HG02852 (cell line): Measurements from ENCODE around the gene SMO.
"Not testable (repeated sequence)": the region's sequence is repeated elsewhere in the genome, so short reads cannot be mapped to it uniquely, and the experiment has no call there.

Experiments
- ATAC-seq: cut with Tn5 transposase; IDR thresholded peaks from one replicate; pipeline ENCODE4 v1.9.1; 2021; ENCODE audit warnings: mild to moderate bottlenecking, moderate library complexity; ENCODE audit not compliant: unreplicated experiment

The SMO gene

DNA sequence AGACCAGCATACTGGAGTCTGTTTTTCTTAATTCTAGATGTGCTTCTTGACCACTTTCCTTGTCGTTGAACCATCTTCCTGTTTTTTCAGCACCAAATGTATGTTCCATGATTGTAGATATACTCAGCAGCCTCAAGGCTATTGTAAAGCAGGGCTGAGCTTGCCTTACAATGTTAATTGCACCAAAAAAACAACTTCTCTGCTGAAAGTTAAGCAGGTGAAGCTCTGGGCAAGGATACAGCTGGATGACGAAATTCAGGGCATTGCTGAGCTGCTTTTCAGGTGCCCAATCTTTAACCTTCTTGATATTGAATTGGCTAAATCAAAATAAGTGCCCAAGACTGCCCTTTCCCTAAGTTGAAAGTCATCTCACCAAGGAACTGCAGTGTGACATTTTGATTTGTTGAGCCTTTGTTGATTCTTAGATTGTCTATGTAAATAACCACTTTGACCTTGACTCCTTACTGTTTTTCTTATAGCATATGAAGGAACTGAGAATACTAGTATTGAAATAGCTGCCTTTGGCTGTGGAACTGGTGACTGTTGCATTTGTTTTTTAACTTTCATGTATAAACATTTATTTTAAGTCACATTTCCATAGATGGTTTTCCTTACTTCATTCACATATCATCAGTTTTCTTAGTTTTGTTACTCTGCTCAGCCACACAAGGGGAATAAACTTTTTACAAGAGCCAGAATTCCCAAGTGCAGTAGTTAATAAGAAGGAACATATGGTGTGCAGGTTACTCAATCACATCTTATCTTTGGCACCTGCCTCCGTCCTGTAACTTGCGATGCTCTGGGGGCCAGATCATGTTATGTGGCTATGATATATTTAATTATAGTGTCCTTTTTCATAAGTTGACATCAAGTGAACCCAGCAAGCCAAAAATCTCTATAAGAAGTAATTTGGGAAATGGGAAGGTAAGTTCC is 39.5 kb downstream of the SMO start:
- no peak for ATAC-seq

DNA sequence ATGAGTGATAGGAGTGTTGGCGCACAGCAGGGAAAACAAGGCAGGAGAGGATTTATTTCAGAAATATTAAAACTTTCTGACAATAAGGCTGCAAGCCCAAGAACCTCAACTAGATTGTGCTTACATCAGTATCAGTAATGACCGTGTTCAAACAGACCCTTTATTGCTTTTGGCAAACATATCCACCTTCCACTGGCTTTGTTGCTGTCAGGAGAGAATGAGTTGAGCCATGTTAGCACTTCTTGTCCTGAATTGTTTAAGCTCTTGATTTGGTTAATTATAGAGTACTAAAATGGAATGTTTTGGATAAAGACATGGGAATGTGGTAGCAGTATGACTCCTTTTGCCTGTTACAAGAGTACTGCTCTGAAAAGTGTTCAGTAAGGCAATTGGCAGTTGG is 40.2 kb downstream of the SMO start:
- ATAC-seq = no peak

DNA sequence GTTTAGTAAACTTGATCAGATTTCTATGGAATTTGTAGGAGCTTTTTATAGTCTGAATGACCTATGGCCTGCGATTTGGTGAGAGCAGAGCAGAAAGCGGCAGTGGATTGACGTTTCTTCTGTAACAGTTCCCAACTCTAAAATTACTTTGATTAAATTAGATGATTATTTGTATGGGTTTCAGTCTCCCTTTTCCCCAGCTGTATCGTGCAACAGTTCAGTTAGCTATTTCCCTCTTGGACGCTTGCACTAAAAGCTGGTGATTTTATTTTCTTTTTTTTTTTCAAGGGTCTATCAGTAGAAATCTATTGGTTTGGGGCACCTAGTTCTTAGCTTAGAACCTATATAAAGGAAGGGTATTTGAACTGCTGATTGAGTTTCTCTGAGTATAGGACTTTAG is 43.2 kb downstream of the SMO start:
- no peak for ATAC-seq

DNA sequence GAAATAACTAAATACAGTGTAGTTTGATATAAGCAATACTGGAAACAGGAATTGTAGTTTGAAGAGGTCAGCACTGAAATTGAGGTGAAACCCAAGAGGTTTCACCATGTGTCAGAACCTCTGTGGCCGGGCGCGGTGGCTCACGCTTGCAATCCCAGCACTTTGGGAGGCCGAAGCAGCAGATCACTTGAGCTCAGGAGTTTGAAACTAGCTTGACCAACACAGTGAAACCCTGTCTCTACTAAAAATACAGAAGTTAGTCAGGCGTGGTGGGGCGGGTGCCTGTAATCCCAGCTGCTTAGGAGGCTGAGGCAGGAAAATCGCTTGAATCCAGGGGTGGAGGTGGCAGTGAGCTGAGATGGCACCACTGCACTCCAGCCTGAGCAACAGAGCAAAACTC is 50.1 kb downstream of the SMO start:
- no peak for ATAC-seq

DNA sequence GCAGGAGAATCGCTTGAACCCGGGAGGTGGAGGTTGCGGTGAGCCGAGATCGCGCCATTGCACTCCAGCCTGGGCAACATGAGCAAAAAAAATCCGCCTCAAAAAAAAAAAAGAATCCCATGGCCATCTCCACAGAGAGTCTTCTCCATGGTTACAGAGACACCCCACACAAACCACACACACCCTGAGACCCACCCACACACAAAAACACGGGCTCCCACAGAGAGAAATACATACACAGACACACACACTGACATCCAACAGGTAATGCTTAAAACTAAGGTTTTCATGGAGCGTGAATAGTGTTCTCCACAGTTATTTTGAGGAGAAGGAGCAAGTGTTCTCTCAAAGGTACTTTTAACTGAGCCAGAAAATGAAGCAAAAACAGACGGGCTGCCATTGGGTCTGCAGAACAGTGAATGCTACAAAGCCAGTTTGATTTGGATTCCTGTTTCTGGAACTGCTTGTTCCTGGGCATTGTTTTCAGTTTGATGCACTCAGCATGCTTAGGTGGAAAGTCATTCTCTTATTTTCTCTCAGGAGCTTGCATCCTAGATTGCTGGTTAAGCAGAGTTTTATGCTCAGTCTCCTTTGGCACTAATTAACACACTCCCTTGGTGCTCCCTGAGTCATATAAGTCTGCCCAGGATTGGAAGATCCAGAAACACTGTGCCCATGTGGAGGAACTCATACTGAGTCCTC is 51.8 kb downstream of the SMO start:
- no peak for ATAC-seq

DNA sequence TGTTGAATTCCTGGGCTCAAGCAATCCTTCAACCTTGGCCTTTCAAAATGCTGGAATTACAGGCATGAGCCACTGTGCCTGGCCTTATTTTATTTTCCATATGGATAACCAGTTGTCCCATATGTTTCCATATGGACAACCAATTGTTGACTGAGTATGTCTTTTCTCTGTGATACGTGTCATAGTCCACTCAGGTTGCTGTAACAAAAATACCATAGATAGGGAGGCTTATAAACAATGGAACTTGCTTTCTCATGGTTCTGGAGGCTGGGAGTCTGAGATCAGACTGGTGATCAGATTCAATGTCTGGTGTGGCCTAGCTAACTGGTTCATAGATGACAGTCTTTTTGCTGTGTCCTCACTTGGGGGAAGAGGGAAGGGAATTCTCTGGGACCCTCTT is 55.8 kb downstream of the SMO start:
- ATAC-seq = no peak

DNA sequence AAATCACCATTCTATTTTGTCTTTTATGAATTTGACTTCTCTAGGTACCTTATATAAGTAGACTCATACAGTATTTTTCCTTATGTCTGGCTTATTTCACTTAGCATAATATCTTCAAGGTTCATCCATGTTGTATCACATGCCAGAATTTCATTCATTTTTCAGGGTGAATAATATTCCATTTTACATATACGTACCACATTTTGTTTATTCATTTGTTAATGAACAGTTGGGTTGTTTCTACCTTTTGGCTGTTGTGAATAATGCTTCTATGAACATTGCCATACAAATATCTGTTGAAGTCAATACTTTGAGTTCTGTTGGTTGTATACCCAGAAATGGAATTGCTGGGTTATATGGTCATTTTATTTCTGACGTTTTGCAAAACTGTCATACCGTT is 57.1 kb downstream of the SMO start:
- ATAC-seq = no peak

DNA sequence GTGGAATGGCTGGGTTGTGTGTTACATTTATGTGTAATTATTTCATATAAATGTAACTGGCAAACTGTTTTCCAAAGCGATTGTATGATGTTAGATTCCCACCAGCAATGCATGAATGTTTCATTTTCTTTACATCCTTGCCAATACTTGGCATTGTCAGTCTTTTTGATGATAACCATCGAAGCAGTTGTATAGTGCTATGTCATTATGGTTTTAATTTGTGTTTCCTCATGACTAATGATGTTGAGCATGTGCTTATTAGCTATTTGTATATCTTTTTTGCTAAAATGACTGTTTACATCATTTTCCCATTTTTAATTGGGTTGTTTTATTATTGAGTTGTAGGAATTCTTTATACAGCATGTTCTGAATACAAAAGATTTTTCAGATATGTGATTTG is 58.7 kb downstream of the SMO start:
- ATAC-seq = no peak

DNA sequence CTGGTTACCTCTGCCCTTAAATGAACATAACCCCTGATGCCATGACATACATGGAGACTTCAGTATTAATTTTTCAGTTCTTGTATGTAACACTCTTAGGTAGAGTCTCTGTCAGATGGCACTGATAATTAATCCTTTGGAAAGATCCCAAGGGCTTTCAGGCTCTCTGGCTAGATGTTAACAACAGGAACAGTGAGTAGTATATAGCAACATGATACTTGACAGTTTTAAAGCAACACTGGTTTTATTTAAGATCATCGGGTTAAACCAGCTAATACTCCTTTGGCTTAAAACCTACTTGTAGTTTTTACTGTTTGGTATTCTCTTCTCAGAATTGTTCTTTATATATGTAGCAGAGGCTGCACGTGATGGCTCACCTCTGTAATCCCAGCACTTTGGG is 63.7 kb downstream of the SMO start:
- ATAC-seq = no peak

DNA sequence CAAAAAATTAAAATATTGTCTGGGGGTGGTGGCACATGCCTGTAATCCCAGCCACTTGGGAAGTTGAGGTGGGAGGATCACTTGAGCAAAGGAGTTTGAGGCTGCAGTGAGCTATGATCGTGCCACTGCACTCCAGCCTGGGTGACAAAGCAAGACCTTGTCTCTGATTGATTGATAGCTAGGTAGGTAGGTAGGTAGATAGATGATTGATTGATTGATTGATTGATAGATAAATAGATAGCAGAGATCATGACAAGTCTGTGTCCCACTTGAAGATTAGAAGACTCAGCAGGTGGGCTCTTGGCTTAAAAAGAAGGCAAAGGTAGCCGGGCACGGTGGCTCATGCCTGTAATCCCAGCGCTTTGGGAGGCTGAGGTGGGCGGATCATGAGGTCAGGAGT is 64.2 kb downstream of the SMO start:
- ATAC-seq = not testable (repeated sequence)

DNA sequence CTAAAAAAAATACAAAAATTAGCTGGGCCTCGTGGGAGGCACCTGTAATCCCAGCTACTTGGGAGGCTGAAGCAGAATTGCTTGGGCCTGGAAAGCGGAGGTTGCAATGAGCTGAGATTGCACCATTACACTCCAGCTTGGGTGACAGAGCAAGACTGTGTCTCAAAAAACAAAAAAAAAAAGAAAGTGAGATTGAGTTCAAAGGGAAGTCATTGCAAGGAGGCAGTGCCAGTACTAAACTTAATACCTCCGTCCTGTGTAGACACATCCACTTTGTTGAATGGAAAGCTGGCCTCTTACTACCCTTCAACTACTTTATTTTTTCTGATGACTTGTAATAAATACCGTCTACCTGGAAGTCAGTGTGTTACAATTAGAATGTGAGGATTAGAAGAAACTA is 67.4 kb downstream of the SMO start:
- ATAC-seq = no peak

DNA sequence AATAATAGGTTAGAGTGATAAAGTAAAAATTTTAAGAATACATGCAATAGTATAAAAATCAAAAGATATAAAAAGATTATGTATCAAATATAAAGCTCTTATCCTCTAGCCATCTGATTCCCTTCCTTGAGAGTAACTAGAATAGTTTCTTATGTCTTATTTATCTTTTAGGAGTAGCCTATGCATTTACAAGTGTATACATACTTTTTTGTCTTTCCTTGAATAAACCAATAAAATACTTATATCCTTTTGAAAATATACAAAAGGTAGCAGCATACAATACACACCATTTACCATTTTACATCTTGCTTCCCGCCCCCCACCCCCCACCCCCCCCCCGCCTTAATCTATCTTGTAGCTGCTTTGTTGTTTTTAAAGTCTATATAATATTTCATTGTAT is 67.8 kb downstream of the SMO start:
- ATAC-seq = no peak

DNA sequence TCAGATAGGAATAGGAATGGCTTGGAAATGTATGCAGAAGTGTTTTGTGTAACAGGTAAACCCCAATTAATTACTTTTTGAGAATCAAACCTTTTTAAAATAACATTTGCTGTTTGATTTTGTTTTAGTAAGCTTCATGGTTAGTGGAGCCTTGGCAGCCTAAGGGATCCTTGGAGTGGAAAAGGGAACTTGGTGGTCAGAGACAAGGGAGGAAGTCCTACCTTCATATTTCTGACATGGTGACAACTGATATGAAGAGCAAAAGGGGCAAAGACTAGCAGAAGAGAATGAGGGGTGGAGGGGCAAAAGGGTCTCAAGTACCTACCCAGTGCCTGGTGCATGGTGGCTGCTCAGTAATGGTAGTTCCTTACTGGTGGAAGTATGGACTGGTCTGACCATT is 68.7 kb downstream of the SMO start:
- no peak for ATAC-seq

DNA sequence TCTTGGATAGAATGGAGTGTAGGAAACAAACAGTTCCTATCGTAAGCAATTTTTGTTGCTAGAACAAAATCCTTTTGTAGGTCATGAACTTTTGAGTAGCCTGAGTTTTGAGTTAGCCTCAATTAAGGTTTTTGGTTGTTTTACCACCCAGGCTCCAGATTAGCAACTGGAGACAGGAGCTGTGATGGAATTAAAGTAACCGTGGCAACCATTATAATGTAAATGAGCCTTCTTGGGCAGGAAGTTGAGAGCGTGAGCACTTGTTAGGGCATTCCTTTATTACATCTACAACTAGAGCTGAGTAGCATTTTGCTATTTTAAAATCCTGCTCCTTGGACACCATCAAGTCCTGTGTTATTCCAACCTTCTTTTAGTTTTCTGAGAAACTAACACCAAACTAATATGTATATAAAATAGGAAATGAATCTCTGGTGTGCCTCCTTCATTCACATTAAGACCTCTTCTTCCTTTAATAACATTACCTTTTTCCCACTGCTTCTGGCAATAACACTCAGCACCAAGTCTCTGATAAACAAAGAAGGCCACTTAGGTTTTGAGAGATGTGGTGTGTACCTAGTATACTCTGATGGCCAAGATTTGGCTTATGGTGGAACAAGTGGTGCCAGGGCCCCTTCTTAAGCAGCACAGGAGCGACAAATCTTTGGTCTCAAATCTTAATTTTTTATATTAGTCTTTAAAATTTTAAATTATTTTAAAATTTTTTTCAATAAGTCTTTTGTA is 70.4 kb downstream of the SMO start:
- ATAC-seq = no peak

DNA sequence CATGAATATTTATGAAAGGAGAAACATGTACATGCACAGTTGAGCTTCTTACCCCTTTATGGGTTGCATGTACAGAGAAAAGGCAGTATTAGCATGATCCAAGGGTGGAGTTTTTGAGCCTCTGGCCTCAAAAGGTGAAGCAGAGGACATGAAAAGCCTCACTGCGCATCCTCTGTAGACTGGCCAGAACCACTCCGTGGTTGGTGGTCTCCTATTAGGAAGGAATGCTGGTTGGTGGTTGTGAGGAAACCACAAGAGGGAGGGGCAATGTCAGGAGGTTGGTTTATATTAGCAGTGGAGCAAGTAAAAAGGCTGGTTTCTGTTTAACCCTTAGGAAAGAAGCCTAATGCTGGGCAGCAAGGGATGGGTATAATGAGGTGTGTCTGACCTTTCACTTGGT is 73.9 kb downstream of the SMO start:
- no peak for ATAC-seq
